Loucy (cell line): Measurements from ENCODE around the gene GPR39.

Source experiments
- H2AFZ ChIP-seq: fragments of 200-600 bp; sonication (generic); 2 replicates; pipeline ENCODE4 v1.6.0; 2016; ENCODE audit warnings: antibody characterized with exemption, mild to moderate bottlenecking, low read length, moderate library complexity
- H3F3A ChIP-seq: fragments of 200-600 bp; 2 replicates; pipeline ENCODE4 v1.6.0; 2016; ENCODE audit warnings: antibody characterized with exemption, low read depth, mild to moderate bottlenecking
- H3K27me3 ChIP-seq: fragments of 200-600 bp; sonication (generic); 2 replicates; pipeline ENCODE4 v1.6.1; 2014; ENCODE audit warnings: low read length, mild to moderate bottlenecking; ENCODE audit not compliant: insufficient read depth, poor library complexity, severe bottlenecking
- H3K36me3 ChIP-seq: fragments of 200-600 bp; sonication (generic); 2 replicates; pipeline ENCODE4 v1.6.1; 2016; ENCODE audit warnings: low read length; ENCODE audit not compliant: insufficient read depth
- H3K4me1 ChIP-seq: fragments of 200-600 bp; sonication (generic); 2 replicates; pipeline ENCODE4 v1.5.1; 2014; ENCODE audit warnings: low read length, mild to moderate bottlenecking; ENCODE audit not compliant: insufficient read depth, poor library complexity, severe bottlenecking
- H3K4me2 ChIP-seq: fragments of 200-600 bp; sonication (generic); 2 replicates; pipeline ENCODE4 v1.6.0; 2014; ENCODE audit warnings: antibody characterized with exemption, low read length, low read depth, mild to moderate bottlenecking; ENCODE audit not compliant: poor library complexity, severe bottlenecking
- H3K4me3 ChIP-seq: fragments of 200-600 bp; sonication (generic); 2 replicates; pipeline ENCODE4 v1.5.1; 2014; ENCODE audit warnings: low read length, mild to moderate bottlenecking, mixed read lengths; ENCODE audit not compliant: poor library complexity, severe bottlenecking
- H3K79me2 ChIP-seq: fragments of 200-600 bp; sonication (generic); 2 replicates; pipeline ENCODE4 v1.6.1; 2014; ENCODE audit warnings: low read length; ENCODE audit not compliant: insufficient read depth
- H3K9ac ChIP-seq: fragments of 200-600 bp; sonication (generic); 2 replicates; pipeline ENCODE4 v1.6.0; 2014; ENCODE audit warnings: mild to moderate bottlenecking, low read depth, low read length, moderate library complexity; ENCODE audit not compliant: poor library complexity, severe bottlenecking
- H3K9me2 ChIP-seq: fragments of 200-600 bp; sonication (generic); replicated peaks from 2 replicates; pipeline ENCODE4 v1.6.1; 2016; ENCODE audit warnings: low read depth, low read length, mixed read lengths
- H3K9me3 ChIP-seq: fragments of 200-600 bp; sonication (generic); 2 replicates; pipeline ENCODE4 v1.6.1; 2014; ENCODE audit warnings: mild to moderate bottlenecking, antibody characterized with exemption, low read length, low read depth; ENCODE audit not compliant: insufficient read depth
- H4K20me1 ChIP-seq: fragments of 200-600 bp; sonication (generic); 2 replicates; pipeline ENCODE4 v1.6.0; 2014; ENCODE audit warnings: antibody characterized with exemption, low read length, mild to moderate bottlenecking; ENCODE audit not compliant: insufficient read depth, poor library complexity, severe bottlenecking
- CTCF ChIP-seq: fragments of 200-600 bp; sonication (generic); conservative IDR thresholded peaks from 2 replicates; pipeline ENCODE4 v1.5.1; 2014; ENCODE audit warnings: mild to moderate bottlenecking, antibody characterized with exemption, low read length
- EZH2phosphoT487 ChIP-seq: fragments of 200-600 bp; IDR thresholded peaks from 2 replicates; pipeline ENCODE4 v1.6.1; 2018; ENCODE audit warnings: antibody characterized with exemption, mild to moderate bottlenecking, moderate library complexity, borderline replicate concordance

Gene GPR39

GRCh38 chr2:132595693-132596092 is 179.1 kb downstream of the GPR39 start:
- Histone ChIP-seq H3K27me3 (no peaks in the 10 kb centered on the region), H3K9me2 (no peaks in the 10 kb centered on the region), H3K4me3 (no peak overlapping the region), H2AFZ (no peak overlapping the region), H3F3A (no peaks in the 10 kb centered on the region), H3K4me2 (no peak overlapping the region), H4K20me1 (no peaks in the 10 kb centered on the region), H3K4me1 (no peaks in the 10 kb centered on the region), H3K9ac (no peak overlapping the region), H3K79me2 (no peaks in the 10 kb centered on the region), H3K36me3 (no peaks in the 10 kb centered on the region), H3K9me3 (0 out of 2 replicates have a peak, but pooled peaks cover 5% of the 10 kb centered on the region)
- TF ChIP-seq CTCF (no peak), EZH2phosphoT487 (no peak)

GRCh38 chr2:132597166-132597565 is 180.6 kb downstream of the GPR39 start:
- TF ChIP-seq CTCF, result no peak
- TF ChIP-seq EZH2phosphoT487, result no peak

GRCh38 chr2:132597831-132598230 is 181.2 kb downstream of the GPR39 start:
- Histone ChIP-seq H2AFZ (no peak overlapping the region), H3K9ac (no peak overlapping the region), H3K9me3 (0 out of 2 replicates have a peak, but pooled peaks cover 5% of the 10 kb centered on the region), H3K36me3 (no peaks in the 10 kb centered on the region), H3K79me2 (no peaks in the 10 kb centered on the region), H3K4me3 (no peak overlapping the region), H3K4me1 (no peaks in the 10 kb centered on the region), H3K4me2 (no peak overlapping the region), H3K27me3 (no peaks in the 10 kb centered on the region), H3K9me2 (no peaks in the 10 kb centered on the region), H4K20me1 (no peaks in the 10 kb centered on the region), H3F3A (no peaks in the 10 kb centered on the region)
- TF ChIP-seq EZH2phosphoT487, result no peak
- TF ChIP-seq CTCF, result no peak

More at GRCh38 chr2:132597166-132597565, 180.6 kb downstream of the GPR39 start:
- no peaks in the 10 kb centered on the region for H3K27me3 ChIP-seq
- no peaks in the 10 kb centered on the region for H3K4me1 ChIP-seq
- H3K9me2 ChIP-seq, result no peaks in the 10 kb centered on the region
- H3K36me3 ChIP-seq, result no peaks in the 10 kb centered on the region
- H3K79me2 ChIP-seq, result no peaks in the 10 kb centered on the region
- H3K9me3 ChIP-seq, result 0 out of 2 replicates have a peak, but pooled peaks cover 5% of the 10 kb centered on the region
- H2AFZ ChIP-seq, result no peak overlapping the region
- no peak overlapping the region for H3K9ac ChIP-seq
- H4K20me1 ChIP-seq, result no peaks in the 10 kb centered on the region
- no peak overlapping the region for H3K4me2 ChIP-seq
- no peaks in the 10 kb centered on the region for H3F3A ChIP-seq
- no peak overlapping the region for H3K4me3 ChIP-seq
